Measurements from ENCODE around the gene FAM241A.

Gene FAM241A

GRCh38 chr4:112147697-112148096 is 2.4 kb downstream of the FAM241A start:
- Histone ChIP-seq H3K4me1 (ENCODE audit: low read length) (peaks cover 34% of the 10 kb centered on the region), H3K36me3 (replicated peaks; ENCODE audit: low read depth, low read length) (no peaks in the 10 kb centered on the region), H3K79me2 (ENCODE audit: low read length) (peaks cover 57% of the 10 kb centered on the region), H2AFZ (ENCODE audit: low read depth, low read length) (no peak overlapping the region), H3K27ac (ENCODE audit: low read length) (no peak overlapping the region), H3K4me2 (ENCODE audit: low read length) (0 out of 2 replicates have a peak overlapping the region, but pooled peaks have one; percentile 6), H3K9ac (ENCODE audit: low read length) (no peak overlapping the region), H3K27me3 (ENCODE audit: low read depth, low read length) (no peaks in the 10 kb centered on the region), H3K4me3 (ENCODE audit: low read length) (no peak overlapping the region), H3K9me3 (ENCODE audit: insufficient read depth, low read length) (no peaks in the 10 kb centered on the region), H4K20me1 (ENCODE audit: insufficient read depth, low read length) (no peaks in the 10 kb centered on the region)
- TF ChIP-seq CTCF (IDR thresholded peaks at IDR 0.05; ENCODE audit: low read depth, low read length): no peak
- TF ChIP-seq EZH2phosphoT487 (IDR thresholded peaks at IDR 0.05; ENCODE audit: low read depth): no peak

GRCh38 chr4:112150920-112151319 is 5.7 kb downstream of the FAM241A start:
- no peaks in the 10 kb centered on the region for H4K20me1 ChIP-seq (ENCODE audit: insufficient read depth, low read length)
- H3K9ac ChIP-seq (ENCODE audit: low read length): no peak overlapping the region
- H3K79me2 ChIP-seq (ENCODE audit: low read length): peaks cover 72% of the 10 kb centered on the region
- H2AFZ ChIP-seq (ENCODE audit: low read depth, low read length): no peak overlapping the region
- H3K4me1 ChIP-seq (ENCODE audit: low read length): peaks cover 44% of the 10 kb centered on the region
- no peaks in the 10 kb centered on the region for H3K36me3 ChIP-seq (replicated peaks; ENCODE audit: low read depth, low read length)
- TF ChIP-seq CTCF (IDR thresholded peaks at IDR 0.05; ENCODE audit: low read depth, low read length): no peak
- no peak for TF ChIP-seq EZH2phosphoT487 (IDR thresholded peaks at IDR 0.05; ENCODE audit: low read depth)
- H3K9me3 ChIP-seq (ENCODE audit: insufficient read depth, low read length): no peaks in the 10 kb centered on the region
- H3K4me3 ChIP-seq (ENCODE audit: low read length): no peak overlapping the region
- no peak overlapping the region for H3K27ac ChIP-seq (ENCODE audit: low read length)
- H3K27me3 ChIP-seq (ENCODE audit: low read depth, low read length): no peaks in the 10 kb centered on the region
- no peak overlapping the region for H3K4me2 ChIP-seq (ENCODE audit: low read length)

DNA sequence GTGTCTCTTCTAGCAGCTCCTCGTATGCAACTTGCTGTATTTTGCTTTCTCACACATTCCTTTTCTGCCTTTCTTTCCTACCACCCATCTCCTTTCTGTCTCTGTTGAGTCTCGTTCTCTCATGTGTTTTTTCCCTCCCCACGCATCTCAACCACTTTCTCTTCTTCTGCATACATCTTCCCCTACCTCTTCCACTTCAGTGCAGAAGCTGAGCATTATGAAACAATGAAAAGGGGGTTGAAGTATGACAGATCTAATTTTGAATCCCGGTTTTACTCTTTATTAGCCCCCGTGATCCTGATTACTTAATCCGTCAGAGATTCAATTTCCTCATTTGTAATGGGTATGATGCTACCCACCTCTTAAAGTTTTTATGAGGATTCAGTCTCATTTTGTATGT is 7.3 kb downstream of the FAM241A start:
- TF ChIP-seq CTCF (IDR thresholded peaks at IDR 0.05; ENCODE audit: low read depth, low read length) (no peak), EZH2phosphoT487 (IDR thresholded peaks at IDR 0.05; ENCODE audit: low read depth) (no peak)

DNA sequence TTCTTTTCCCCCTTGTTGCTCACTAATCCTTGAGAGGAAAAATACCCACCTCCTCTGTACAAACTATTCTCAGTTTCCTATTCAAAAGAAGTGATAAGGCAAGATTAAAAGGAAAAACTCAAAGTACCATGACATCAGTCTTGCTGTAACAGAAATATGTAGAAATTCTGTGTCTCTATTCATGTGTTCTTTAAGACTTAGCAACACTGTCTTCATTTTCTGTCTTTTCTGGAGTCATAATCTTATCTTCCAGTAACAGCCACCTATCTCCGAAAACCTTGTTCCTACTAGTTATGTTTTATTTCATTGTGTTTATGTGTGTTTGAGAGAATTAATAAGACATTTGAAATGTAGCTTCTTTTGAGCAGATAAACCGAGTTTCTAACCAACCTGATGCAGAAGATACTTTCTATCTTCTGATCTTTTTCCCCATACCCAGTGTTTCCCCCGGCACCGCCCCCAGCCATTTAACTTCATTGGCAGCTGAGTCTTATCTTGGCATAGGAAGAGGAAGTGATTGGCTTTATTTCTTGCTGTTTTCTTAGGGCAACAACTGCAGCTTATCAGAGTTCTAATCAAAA is 8.0 kb downstream of the FAM241A start:
- Histone ChIP-seq H3K36me3 (replicated peaks; ENCODE audit: low read depth, low read length) (no peaks in the 10 kb centered on the region), H4K20me1 (ENCODE audit: insufficient read depth, low read length) (no peaks in the 10 kb centered on the region), H3K9ac (ENCODE audit: low read length) (no peak overlapping the region), H3K27ac (ENCODE audit: low read length) (no peak overlapping the region), H2AFZ (ENCODE audit: low read depth, low read length) (no peak overlapping the region), H3K27me3 (ENCODE audit: low read depth, low read length) (no peaks in the 10 kb centered on the region), H3K4me2 (ENCODE audit: low read length) (peak overlapping the region; percentile 38), H3K9me3 (ENCODE audit: insufficient read depth, low read length) (no peaks in the 10 kb centered on the region), H3K79me2 (ENCODE audit: low read length) (peaks cover 55% of the 10 kb centered on the region), H3K4me1 (ENCODE audit: low read length) (peaks cover 39% of the 10 kb centered on the region), H3K4me3 (ENCODE audit: low read length) (peak overlapping the region; percentile 14)
- TF ChIP-seq EZH2phosphoT487 (IDR thresholded peaks at IDR 0.05; ENCODE audit: low read depth) (no peak), CTCF (IDR thresholded peaks at IDR 0.05; ENCODE audit: low read depth, low read length) (no peak)

More for the DNA sequence above, 7.3 kb downstream of the FAM241A start:
- Histone ChIP-seq H3K9ac (ENCODE audit: low read length) (no peak overlapping the region), H4K20me1 (ENCODE audit: insufficient read depth, low read length) (no peaks in the 10 kb centered on the region), H3K27me3 (ENCODE audit: low read depth, low read length) (no peaks in the 10 kb centered on the region), H3K4me2 (ENCODE audit: low read length) (peak overlapping the region; percentile 38), H3K27ac (ENCODE audit: low read length) (no peak overlapping the region), H2AFZ (ENCODE audit: low read depth, low read length) (no peak overlapping the region), H3K4me3 (ENCODE audit: low read length) (peak overlapping the region; percentile 14; the same call in 1 of the 2 replicates), H3K79me2 (ENCODE audit: low read length) (peaks cover 58% of the 10 kb centered on the region), H3K4me1 (ENCODE audit: low read length) (peaks cover 43% of the 10 kb centered on the region), H3K9me3 (ENCODE audit: insufficient read depth, low read length) (no peaks in the 10 kb centered on the region), H3K36me3 (replicated peaks; ENCODE audit: low read depth, low read length) (no peaks in the 10 kb centered on the region)

All from OCI-LY3 (cell line).